GM18520 (cell line): ENCODE results near the gene JARID2.
"Not testable (repeated sequence)": the region's sequence is repeated elsewhere in the genome, so short reads cannot be mapped to it uniquely, and the experiment has no call there.

Experiments
- ATAC-seq: cut with Tn5 transposase; IDR thresholded peaks from one replicate; pipeline ENCODE4 v1.9.1; 2021; ENCODE audit not compliant: unreplicated experiment

The JARID2 gene

GRCh38 chr6:15413466-15414234, 167.8 kb downstream of the JARID2 start:
- no peak for ATAC-seq

GRCh38 chr6:15414235-15414612, 168.4 kb downstream of the JARID2 start:
- no peak for ATAC-seq

- ATAC-seq: not testable (repeated sequence)
Measured at GRCh38 chr6:15415622-15416021, 169.8 kb downstream of the JARID2 start.

GRCh38 chr6:15416932-15417509, 171.2 kb downstream of the JARID2 start:
- no peak for ATAC-seq

GRCh38 chr6:15417811-15418210, 171.9 kb downstream of the JARID2 start:
- no peak for ATAC-seq

GRCh38 chr6:15419493-15419892, 173.6 kb downstream of the JARID2 start:
- no peak for ATAC-seq

GRCh38 chr6:15420959-15421438, 175.1 kb downstream of the JARID2 start:
- ATAC-seq: peak; percentile 65

- no peak for ATAC-seq
Measured at GRCh38 chr6:15421945-15422733, 176.3 kb downstream of the JARID2 start.

GRCh38 chr6:15423286-15423993, 177.6 kb downstream of the JARID2 start:
- no peak for ATAC-seq

GRCh38 chr6:15425947-15426346, 180.1 kb downstream of the JARID2 start:
- ATAC-seq: no peak

- no peak for ATAC-seq
Measured at GRCh38 chr6:15426395-15426794, 180.5 kb downstream of the JARID2 start.

- no peak for ATAC-seq
Measured at GRCh38 chr6:15426901-15427300, 181.0 kb downstream of the JARID2 start.

GRCh38 chr6:15427331-15428070, 181.6 kb downstream of the JARID2 start:
- no peak for ATAC-seq

GRCh38 chr6:15429141-15430110, 183.6 kb downstream of the JARID2 start:
- ATAC-seq: no peak

- no peak for ATAC-seq
Measured at GRCh38 chr6:15430186-15430585, 184.3 kb downstream of the JARID2 start.

GRCh38 chr6:15430931-15431405, 185.1 kb downstream of the JARID2 start:
- ATAC-seq: no peak

GRCh38 chr6:15431762-15432483, 186.1 kb downstream of the JARID2 start:
- no peak for ATAC-seq

GRCh38 chr6:15433511-15433861, 187.6 kb downstream of the JARID2 start:
- no peak for ATAC-seq

GRCh38 chr6:15434263-15434662, 188.4 kb downstream of the JARID2 start:
- no peak for ATAC-seq
